T-cell (primary cell): ENCODE data around the gene C6orf47. TPM values are rescaled to one million over a fixed set of nuclear protein-coding genes. Genes with fewer than 3 reads are reported as not detected.

Experiments
- ATAC-seq, 4 experiments: fragments of 200-7000 bp in 3 of 4; fragments of 150-1000 bp in 1 of 4; cut with Tn5 transposase; replicated peaks in 1 of 4; 1 replicate in 3 of 4; 2 replicates in 1 of 4; pipeline ENCODE4 v1.10.0; 2021; ENCODE audit warnings: moderate library complexity in 3 of 4, mild to moderate bottlenecking in 2 of 4, moderate number of reproducible peaks in 1 of 4
- CTCF ChIA-PET, 2 donors: fragments of 300-600 bp; sonication (Branson Sonifier 250); formaldehyde crosslinking; loops; one replicate each; lab custom pipeline; 2022; ENCODE audit warnings: antibody characterized with exemption in 2 of 2; lab: Charles Lee
- POLR2A ChIA-PET, 2 donors: fragments of 300-600 bp; sonication (Branson Sonifier 250); formaldehyde crosslinking; loops; one replicate each; lab custom pipeline; 2022; ENCODE audit warnings: antibody characterized with exemption in 2 of 2; lab: Charles Lee
- DNase-seq, 35 experiments: peaks; one replicate each; pipeline versions ENCODE4 v3.0.0 to v3.0.0-alpha.2; 2013 to 2023
- H3K27ac ChIP-seq: one replicate; pipeline ENCODE4 v1.5.1; 2013; ENCODE audit warnings: low read length
- H3K27me3 ChIP-seq, 2 experiments: replicated peaks in 1 of 2; 1 replicate in 1 of 2; 2 replicates in 1 of 2; pipeline versions ENCODE4 v1.6.1 to v1.7.0; 2013; ENCODE audit warnings: low read length in 1 of 2, mixed read lengths in 1 of 2; ENCODE audit not compliant: control insufficient read depth in 2 of 2, insufficient read depth in 2 of 2; ENCODE audit errors: extremely low read depth in 1 of 2
- H3K36me3 ChIP-seq, 2 donors: 1 replicate in 1 of 2; 2 replicates in 1 of 2; pipeline versions ENCODE4 v1.6.1 to v1.7.0; 2013; ENCODE audit warnings: low read length in 1 of 2; ENCODE audit not compliant: control insufficient read depth in 2 of 2, insufficient read depth in 1 of 2; ENCODE audit errors: extremely low read depth in 1 of 2
- H3K4me1 ChIP-seq, 2 experiments: 1 replicate in 1 of 2; 2 replicates in 1 of 2; pipeline versions ENCODE4 v1.6.1 to v1.7.0; 2013; ENCODE audit warnings: low read length in 2 of 2, mixed read lengths in 1 of 2; ENCODE audit not compliant: insufficient read depth in 2 of 2, control insufficient read depth in 1 of 2; ENCODE audit errors: extremely low read depth in 1 of 2
- H3K4me3 ChIP-seq, 2 donors: 1 replicate in 1 of 2; 2 replicates in 1 of 2; pipeline versions ENCODE4 v1.5.1 to v1.7.0; 2013; ENCODE audit warnings: mild to moderate bottlenecking in 2 of 2, low read length in 1 of 2, moderate library complexity in 1 of 2; ENCODE audit not compliant: control insufficient read depth in 1 of 2; ENCODE audit errors: extremely low read depth in 1 of 2
- H3K9me3 ChIP-seq: 2 replicates; pipeline ENCODE4 v1.7.0; 2013
- H3K27ac Mint-ChIP-seq, 2 donors: one replicate each; pipeline ENCODE4 v1.8.0; 2020 to 2021; ENCODE audit warnings: mild to moderate bottlenecking in 2 of 2, mixed read lengths in 2 of 2
- H3K27me3 Mint-ChIP-seq, 2 donors: one replicate each; pipeline ENCODE4 v1.8.0; 2021 to 2022; ENCODE audit warnings: mixed read lengths in 2 of 2
- H3K36me3 Mint-ChIP-seq: one replicate; pipeline ENCODE4 v1.8.0; 2021; ENCODE audit warnings: mixed read lengths
- H3K4me1 Mint-ChIP-seq, 3 donors: one replicate each; pipeline ENCODE4 v1.8.0; 2020 to 2022; ENCODE audit warnings: mixed read lengths in 3 of 3, mild to moderate bottlenecking in 1 of 3
- H3K4me3 Mint-ChIP-seq, 3 donors: one replicate each; pipeline ENCODE4 v1.8.0; 2020 to 2022; ENCODE audit warnings: mild to moderate bottlenecking in 3 of 3, mixed read lengths in 3 of 3, moderate library complexity in 3 of 3
- H3K9me3 Mint-ChIP-seq, 3 donors: one replicate each; pipeline ENCODE4 v1.8.0; 2020 to 2022; ENCODE audit warnings: mixed read lengths in 3 of 3
- WGBS: methylation state at CpG from one replicate; pipeline ENCODE4 v1.1.5; 2013; ENCODE audit warnings: missing lambda C conversion rate; ENCODE audit not compliant: insufficient coverage; 5-methylcytosine and 5-hydroxymethylcytosine counted together
- total RNA-seq, 35 experiments: library from RNA in 6 of 35; stranded (reverse) in 6 of 35; fragments of 120-200 nt in 1 of 35; gene quantifications; one replicate each; pipeline versions ENCODE4 v1.2.1 to v1.2.4 and lab custom pipeline; 2013 to 2026

C6orf47 gene
- total RNA-seq, 5 donors from 2014 or later (not counting 1 experiment from before 2014, with no cell fraction given): 16.3 to 36.2 (median 33.4) TPM

- Mint-ChIP-seq H3K27me3 (no peaks in the 10 kb centered on the region), H3K4me1 (peaks cover 27 to 33% (median 30%) of the 10 kb centered on the region in 3 donors), H3K9me3 (no peaks in the 10 kb centered on the region), H3K36me3 (peaks cover 3% of the 10 kb centered on the region), H3K27ac (no peak overlapping the region), H3K4me3 (no peak overlapping the region)
- Histone ChIP-seq H3K27ac (no peak overlapping the region), H3K36me3 (no peaks in the 10 kb centered on the region), H3K9me3 (no peaks in the 10 kb centered on the region), H3K4me1 (peaks cover 13 to 28% of the 10 kb centered on the region in 2 experiments), H3K27me3 (peaks cover 0 to 19% of the 10 kb centered on the region in 2 experiments), H3K4me3 (no peak overlapping the region)
- no CpG with 5 or more reads among the region's 6 CpGs for WGBS
- ChIA-PET POLR2A (interaction anchor here (0.6 to 0.8 kb wide), 3 partner anchors 11 to 250 kb away, joined by 3 to 9 read pairs (median 4); no protein-coding TSS in a partner anchor), CTCF (no interaction called here)
- ATAC-seq (no peak), DNase-seq (no peak)
Measured at GRCh38 chr6:31705931-31706330, 45.4 kb upstream of the C6orf47 start.

- Mint-ChIP-seq H3K4me1 (peaks cover 32 to 37% (median 35%) of the 10 kb centered on the region in 3 donors), H3K4me3 (peak within 1 kb of the TSS; percentile 98 to 99 (median 98)), H3K9me3 (no peaks in the 10 kb centered on the region), H3K27me3 (no peaks in the 10 kb centered on the region), H3K27ac (peak within 1 kb of the TSS; percentile 94 to 98), H3K36me3 (peaks cover 6% of the 10 kb centered on the region)
- DNase-seq: peak; percentile 95 to 100 (median 98)
- H3K27ac ChIP-seq: peak within 1 kb of the TSS; percentile 96
- peaks cover 13 to 32% of the 10 kb centered on the region in 2 experiments for H3K4me1 ChIP-seq
- under 1% methylated on average over 50 of the region's 54 CpGs for WGBS
- H3K4me3 ChIP-seq: peak within 1 kb of the TSS; percentile 82 to 99
- H3K36me3 ChIP-seq: peaks cover 7 to 8% of the 10 kb centered on the region in 2 donors
- H3K27me3 ChIP-seq: peaks cover 0 to 4% of the 10 kb centered on the region in 2 experiments
- ATAC-seq: peak; percentile 94 to 95 (median 95)
- ChIA-PET CTCF (interaction anchor here (0.6 to 1.2 kb wide), 5 partner anchors 12 to 1142 kb away, joined by 3 read pairs; partner anchors contain the start of genes GPANK1 (in 1 of the 2) and NEU1 (in 1 of the 2)), POLR2A (interaction anchor here in 1 of 2 donors (0.6 to 1.3 kb wide), 3 partner anchors 35 to 160 kb away, joined by 3 to 10 read pairs (median 3); partner anchors contain the start of genes BAG6 and NEU1)
- H3K9me3 ChIP-seq: no peaks in the 10 kb centered on the region
Measured at GRCh38 chr6:31702819-31703716, 42.5 kb upstream of the C6orf47 start, which contains the start of gene ABHD16A. Gene ABHD16A, minus strand, starts transcription at chr6:31703324. Its CDS starts 43 bp downstream, at chr6:31703281.

GRCh38 chr6:31702405-31702818 is 41.8 kb upstream of the C6orf47 start:
- H3K27me3 Mint-ChIP-seq: no peaks in the 10 kb centered on the region
- DNase-seq: peak in 2 of 35 experiments; percentile 9 to 14
- POLR2A ChIA-PET: interaction anchor here in 1 of 2 donors (1.3 kb wide), 1 partner anchor 36 kb away, joined by 3 read pairs; no protein-coding TSS in a partner anchor
- CTCF ChIA-PET: interaction anchor here in 1 of 2 donors (0.7 to 1.2 kb wide), 2 partner anchors 12 to 37 kb away, joined by 3 read pairs; partner anchors contain the start of gene GPANK1
- H3K27me3 ChIP-seq: peaks cover 0 to 2% of the 10 kb centered on the region in 2 experiments
- peak overlapping the region; percentile 96 for H3K27ac ChIP-seq
- peak overlapping the region; percentile 82 to 99 for H3K4me3 ChIP-seq
- H3K4me1 Mint-ChIP-seq: peaks cover 38 to 44% (median 42%) of the 10 kb centered on the region in 3 donors
- H3K36me3 Mint-ChIP-seq: peaks cover 13% of the 10 kb centered on the region
- peak in 3 of 4 experiments; percentile 1 to 3 (median 3) for ATAC-seq
- H3K9me3 Mint-ChIP-seq: no peaks in the 10 kb centered on the region
- no peaks in the 10 kb centered on the region for H3K9me3 ChIP-seq
- WGBS: 4% methylated on average over 4 of the region's 10 CpGs
- H3K4me1 ChIP-seq: peaks cover 13 to 32% of the 10 kb centered on the region in 2 experiments
- H3K27ac Mint-ChIP-seq: peak overlapping the region; percentile 94 to 98
- peaks cover 7 to 13% of the 10 kb centered on the region in 2 donors for H3K36me3 ChIP-seq
- H3K4me3 Mint-ChIP-seq: peak overlapping the region; percentile 98 to 99 (median 98)

- ChIA-PET CTCF (interaction anchor here in 1 of 2 donors (0.7 kb wide), 1 partner anchor 11 kb away, joined by 3 read pairs; no protein-coding TSS in a partner anchor), POLR2A (no interaction called here)
- H3K27ac Mint-ChIP-seq: peak overlapping the region; percentile 94 to 98
- Histone ChIP-seq H3K4me1 (peaks cover 13 to 32% of the 10 kb centered on the region in 2 experiments), H3K36me3 (peaks cover 8 to 16% of the 10 kb centered on the region in 2 donors), H3K4me3 (peak overlapping the region; percentile 82 to 99), H3K9me3 (no peaks in the 10 kb centered on the region), H3K27me3 (no peaks in the 10 kb centered on the region), H3K27ac (no peak overlapping the region)
- DNase-seq: no peak
- no peaks in the 10 kb centered on the region for H3K27me3 Mint-ChIP-seq
- H3K4me3 Mint-ChIP-seq: peak overlapping the region; percentile 98 to 99 (median 98)
- H3K4me1 Mint-ChIP-seq: peaks cover 42 to 47% (median 45%) of the 10 kb centered on the region in 3 donors
- WGBS: 64% methylated on average over 5 of the region's 7 CpGs
- ATAC-seq: no peak
- peaks cover 17% of the 10 kb centered on the region for H3K36me3 Mint-ChIP-seq
- no peaks in the 10 kb centered on the region for H3K9me3 Mint-ChIP-seq
Measured at GRCh38 chr6:31701666-31702404, 41.3 kb upstream of the C6orf47 start.

- H3K4me3 ChIP-seq: no peak overlapping the region
- no peak for DNase-seq
- H3K36me3 ChIP-seq: peaks cover 12 to 22% of the 10 kb centered on the region in 2 donors
- no peaks in the 10 kb centered on the region for H3K27me3 ChIP-seq
- no peaks in the 10 kb centered on the region for H3K27me3 Mint-ChIP-seq
- H3K4me1 ChIP-seq: peaks cover 13 to 32% of the 10 kb centered on the region in 2 experiments
- ChIA-PET POLR2A (no interaction called here), CTCF (no interaction called here)
- peak overlapping the region; percentile 98 to 99 (median 98) for H3K4me3 Mint-ChIP-seq
- H3K4me1 Mint-ChIP-seq: peaks cover 42 to 47% (median 45%) of the 10 kb centered on the region in 3 donors
- H3K27ac Mint-ChIP-seq: peak overlapping the region; percentile 29 to 79
- no peak overlapping the region for H3K27ac ChIP-seq
- ATAC-seq: no peak
- no peaks in the 10 kb centered on the region for H3K9me3 ChIP-seq
- no peaks in the 10 kb centered on the region for H3K9me3 Mint-ChIP-seq
- peaks cover 17% of the 10 kb centered on the region for H3K36me3 Mint-ChIP-seq
- no CpG with 5 or more reads among the region's 5 CpGs for WGBS
Measured at GRCh38 chr6:31700740-31701401, 40.3 kb upstream of the C6orf47 start.
